ENCODE results near the gene UBASH3A.

UBASH3A gene

GRCh38 chr21:42423685-42424084, 20.0 kb downstream of the UBASH3A start:
- H3K9me3 ChIP-seq (ENCODE audit: low read depth, low read length), result no peaks in the 10 kb centered on the region
- no peak overlapping the region for H3K9ac ChIP-seq (ENCODE audit: insufficient read length)

GRCh38 chr21:42424914-42425541, 21.3 kb downstream of the UBASH3A start:
- TF ChIP-seq FOXP2 (optimal IDR thresholded peaks at IDR 0.05; ENCODE audit: control extremely low read depth, extremely low read length, insufficient read depth), result no peak
- TF ChIP-seq EZH2 (IDR thresholded peaks at IDR 0.05), result no peak
- no peak for TF ChIP-seq POLR2AphosphoS5 (IDR thresholded peaks at IDR 0.05; ENCODE audit: borderline replicate concordance, low read depth, low read length)
- Histone ChIP-seq H3K4me3 (peak overlapping the region; percentile 38), H3K27ac (no peak overlapping the region), H3K36me3 (ENCODE audit: insufficient read depth, low read length) (no peaks in the 10 kb centered on the region), H3K9ac (ENCODE audit: insufficient read length) (no peak overlapping the region), H3K9me3 (ENCODE audit: low read depth, low read length) (no peaks in the 10 kb centered on the region)
- DNase-seq (ENCODE audit: low read depth, low spot score), result peak; percentile 40

More at GRCh38 chr21:42423685-42424084, 20.0 kb downstream of the UBASH3A start:
- no peak for DNase-seq (ENCODE audit: low read depth, low spot score)
- H3K36me3 ChIP-seq (ENCODE audit: insufficient read depth, low read length), result no peaks in the 10 kb centered on the region
- H3K4me3 ChIP-seq, result no peak overlapping the region
- TF ChIP-seq FOXP2 (optimal IDR thresholded peaks at IDR 0.05; ENCODE audit: control extremely low read depth, extremely low read length, insufficient read depth), result no peak
- no peak for TF ChIP-seq EZH2 (IDR thresholded peaks at IDR 0.05)
- TF ChIP-seq POLR2AphosphoS5 (IDR thresholded peaks at IDR 0.05; ENCODE audit: borderline replicate concordance, low read depth, low read length), result no peak
- no peak overlapping the region for H3K27ac ChIP-seq

- TF ChIP-seq FOXP2 (optimal IDR thresholded peaks at IDR 0.05; ENCODE audit: control extremely low read depth, extremely low read length, insufficient read depth) (no peak), EZH2 (IDR thresholded peaks at IDR 0.05) (no peak)
- no peak overlapping the region for H3K9ac ChIP-seq (ENCODE audit: insufficient read length)
Measured at GRCh38 chr21:42425591-42425990, 21.9 kb downstream of the UBASH3A start.

GRCh38 chr21:42426424-42426823, 22.7 kb downstream of the UBASH3A start:
- H3K9ac ChIP-seq (ENCODE audit: insufficient read length), result no peak overlapping the region
- TF ChIP-seq EZH2 (IDR thresholded peaks at IDR 0.05), result no peak
- no peak for TF ChIP-seq POLR2AphosphoS5 (IDR thresholded peaks at IDR 0.05; ENCODE audit: borderline replicate concordance, low read depth, low read length)
- TF ChIP-seq FOXP2 (optimal IDR thresholded peaks at IDR 0.05; ENCODE audit: control extremely low read depth, extremely low read length, insufficient read depth), result no peak

More at GRCh38 chr21:42425591-42425990, 21.9 kb downstream of the UBASH3A start:
- Histone ChIP-seq H3K27ac (no peak overlapping the region), H3K9me3 (ENCODE audit: low read depth, low read length) (no peaks in the 10 kb centered on the region), H3K4me3 (peak overlapping the region; percentile 38), H3K36me3 (ENCODE audit: insufficient read depth, low read length) (no peaks in the 10 kb centered on the region)
- no peak for DNase-seq (ENCODE audit: low read depth, low spot score)

GRCh38 chr21:42426876-42427480, 23.3 kb downstream of the UBASH3A start:
- H3K9me3 ChIP-seq (ENCODE audit: low read depth, low read length), result no peaks in the 10 kb centered on the region
- no peak overlapping the region for H3K9ac ChIP-seq (ENCODE audit: insufficient read length)
- H3K4me3 ChIP-seq, result no peak overlapping the region
- H3K36me3 ChIP-seq (ENCODE audit: insufficient read depth, low read length), result no peaks in the 10 kb centered on the region
- TF ChIP-seq FOXP2 (optimal IDR thresholded peaks at IDR 0.05; ENCODE audit: control extremely low read depth, extremely low read length, insufficient read depth) (no peak), POLR2AphosphoS5 (IDR thresholded peaks at IDR 0.05; ENCODE audit: borderline replicate concordance, low read depth, low read length) (no peak), EZH2 (IDR thresholded peaks at IDR 0.05) (no peak)
- no peak overlapping the region for H3K27ac ChIP-seq
- DNase-seq (ENCODE audit: low read depth, low spot score), result no peak

More at GRCh38 chr21:42426424-42426823, 22.7 kb downstream of the UBASH3A start:
- Histone ChIP-seq H3K4me3 (no peak overlapping the region), H3K9me3 (ENCODE audit: low read depth, low read length) (no peaks in the 10 kb centered on the region), H3K27ac (no peak overlapping the region), H3K36me3 (ENCODE audit: insufficient read depth, low read length) (no peaks in the 10 kb centered on the region)
- DNase-seq (ENCODE audit: low read depth, low spot score), result no peak

GRCh38 chr21:42427809-42428419, 24.2 kb downstream of the UBASH3A start:
- Histone ChIP-seq H3K36me3 (ENCODE audit: insufficient read depth, low read length) (no peaks in the 10 kb centered on the region), H3K9me3 (ENCODE audit: low read depth, low read length) (no peaks in the 10 kb centered on the region; the same call in 1 of the 2 replicates), H3K4me3 (no peak overlapping the region), H3K9ac (ENCODE audit: insufficient read length) (no peak overlapping the region), H3K27ac (no peak overlapping the region)
- no peak for TF ChIP-seq POLR2AphosphoS5 (IDR thresholded peaks at IDR 0.05; ENCODE audit: borderline replicate concordance, low read depth, low read length)
- no peak for TF ChIP-seq FOXP2 (optimal IDR thresholded peaks at IDR 0.05; ENCODE audit: control extremely low read depth, extremely low read length, insufficient read depth)
- no peak for TF ChIP-seq EZH2 (IDR thresholded peaks at IDR 0.05)
- DNase-seq (ENCODE audit: low read depth, low spot score), result no peak

GRCh38 chr21:42429021-42429420, 25.3 kb downstream of the UBASH3A start:
- DNase-seq (ENCODE audit: low read depth, low spot score), result no peak
- H3K27ac ChIP-seq, result no peak overlapping the region
- no peak for TF ChIP-seq POLR2AphosphoS5 (IDR thresholded peaks at IDR 0.05; ENCODE audit: borderline replicate concordance, low read depth, low read length)
- no peak for TF ChIP-seq FOXP2 (optimal IDR thresholded peaks at IDR 0.05; ENCODE audit: control extremely low read depth, extremely low read length, insufficient read depth)
- no peak for TF ChIP-seq EZH2 (IDR thresholded peaks at IDR 0.05)
- H3K4me3 ChIP-seq, result no peak overlapping the region
- no peak overlapping the region for H3K9ac ChIP-seq (ENCODE audit: insufficient read length)
- no peaks in the 10 kb centered on the region for H3K36me3 ChIP-seq (ENCODE audit: insufficient read depth, low read length)
- H3K9me3 ChIP-seq (ENCODE audit: low read depth, low read length), result peaks cover 4% of the 10 kb centered on the region; the same call in 1 of the 2 replicates

GRCh38 chr21:42429856-42430255, 26.2 kb downstream of the UBASH3A start:
- H3K36me3 ChIP-seq (ENCODE audit: insufficient read depth, low read length), result no peaks in the 10 kb centered on the region
- H3K9ac ChIP-seq (ENCODE audit: insufficient read length), result no peak overlapping the region
- TF ChIP-seq FOXP2 (optimal IDR thresholded peaks at IDR 0.05; ENCODE audit: control extremely low read depth, extremely low read length, insufficient read depth) (no peak), EZH2 (IDR thresholded peaks at IDR 0.05) (no peak), POLR2AphosphoS5 (IDR thresholded peaks at IDR 0.05; ENCODE audit: borderline replicate concordance, low read depth, low read length) (no peak)
- H3K27ac ChIP-seq, result no peak overlapping the region
- peaks cover 4% of the 10 kb centered on the region; the same call in 1 of the 2 replicates for H3K9me3 ChIP-seq (ENCODE audit: low read depth, low read length)
- no peak overlapping the region for H3K4me3 ChIP-seq
- DNase-seq (ENCODE audit: low read depth, low spot score), result no peak
